WERI-Rb-1 (cell line): ENCODE measurements around the gene ZBTB24.

Experiments
- DNase-seq: peaks from one replicate; pipeline ENCODE4 v3.0.0-alpha.2; 2020
- H3K27ac ChIP-seq: fragments of 250-450 bp; sonication (Bioruptor Pico); 2 replicates; pipeline ENCODE4 v1.5.1; 2020; ENCODE audit warnings: mild to moderate bottlenecking, moderate library complexity
- H3K27me3 ChIP-seq: fragments of 250-450 bp; sonication (Bioruptor Pico); 2 replicates; pipeline ENCODE4 v1.5.1; 2021; ENCODE audit warnings: mild to moderate bottlenecking, low read depth, moderate library complexity; ENCODE audit not compliant: insufficient read depth, severe bottlenecking
- H3K36me3 ChIP-seq: fragments of 250-450 bp; sonication (Bioruptor Pico); 2 replicates; pipeline ENCODE4 v1.5.1; 2020; ENCODE audit warnings: mild to moderate bottlenecking, moderate library complexity
- H3K4me3 ChIP-seq: 2 replicates; pipeline ENCODE4 v1.5.1; 2011; ENCODE audit warnings: low read depth, mild to moderate bottlenecking, control low read depth, low read length
- H3K9me3 ChIP-seq: fragments of 250-450 bp; sonication (Bioruptor Pico); 2 replicates; pipeline ENCODE4 v1.5.1; 2021; ENCODE audit warnings: mild to moderate bottlenecking, moderate library complexity; ENCODE audit not compliant: severe bottlenecking
- CTCF ChIP-seq: IDR thresholded peaks from 2 replicates; pipeline ENCODE4 v1.5.1; 2011; ENCODE audit warnings: low read depth, mild to moderate bottlenecking, control low read depth, inconsistent platforms, low read length

The ZBTB24 gene

DNA sequence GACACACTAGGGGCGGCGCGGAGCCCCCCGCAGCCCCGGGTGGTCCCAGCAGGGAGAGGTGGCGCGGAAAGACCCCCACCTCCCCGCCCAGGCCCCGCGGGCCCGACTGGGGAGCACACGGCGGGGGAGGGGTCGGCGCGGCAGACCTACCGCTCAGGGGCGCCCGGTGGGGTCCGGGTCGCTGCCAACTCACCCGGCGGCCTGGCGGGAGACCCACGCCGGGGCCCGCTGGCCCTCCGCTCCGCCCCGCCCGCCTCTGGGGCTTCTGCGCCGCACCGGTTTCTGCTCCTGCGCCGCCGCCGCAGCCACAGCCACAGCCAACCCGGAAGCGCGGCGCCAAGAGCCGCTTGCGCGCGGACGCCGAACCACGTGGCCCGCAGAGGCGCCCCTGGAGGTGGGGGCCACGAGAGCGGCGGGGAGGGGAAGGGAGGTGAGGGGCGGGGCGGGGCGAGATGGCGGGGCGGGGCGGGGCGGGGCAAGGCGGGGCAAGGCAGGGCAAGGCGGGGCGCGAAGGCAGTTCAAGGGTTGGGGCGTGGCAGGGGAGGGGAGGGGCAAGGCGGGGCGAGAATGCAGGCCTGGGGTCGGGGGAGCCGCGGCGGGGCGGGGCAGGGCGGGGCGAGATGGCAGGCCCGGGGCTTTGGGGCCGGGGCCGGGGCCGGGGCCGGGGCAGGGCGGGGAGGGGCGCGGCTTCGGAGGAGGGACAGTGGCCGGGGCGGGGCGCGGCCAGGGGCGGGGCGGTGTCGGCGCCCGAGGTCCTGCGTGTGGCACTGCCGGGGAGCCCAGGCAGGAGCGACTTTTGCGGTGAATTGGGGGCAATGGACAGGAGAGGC lies at the start of gene ZBTB24:
Gene ZBTB24, minus strand, starts transcription at position 315 of the 830 bp plus-strand sequence. CDS start 1,193 bp downstream, outside the sequence.
- Histone ChIP-seq H3K27ac (peak within 1 kb of the TSS; percentile 92), H3K27me3 (no peaks in the 10 kb centered on the region), H3K4me3 (peak within 1 kb of the TSS; percentile 97), H3K36me3 (peaks cover 38% of the 10 kb centered on the region), H3K9me3 (no peaks in the 10 kb centered on the region)
- no peak for TF ChIP-seq CTCF
- peak; percentile 94 for DNase-seq

DNA sequence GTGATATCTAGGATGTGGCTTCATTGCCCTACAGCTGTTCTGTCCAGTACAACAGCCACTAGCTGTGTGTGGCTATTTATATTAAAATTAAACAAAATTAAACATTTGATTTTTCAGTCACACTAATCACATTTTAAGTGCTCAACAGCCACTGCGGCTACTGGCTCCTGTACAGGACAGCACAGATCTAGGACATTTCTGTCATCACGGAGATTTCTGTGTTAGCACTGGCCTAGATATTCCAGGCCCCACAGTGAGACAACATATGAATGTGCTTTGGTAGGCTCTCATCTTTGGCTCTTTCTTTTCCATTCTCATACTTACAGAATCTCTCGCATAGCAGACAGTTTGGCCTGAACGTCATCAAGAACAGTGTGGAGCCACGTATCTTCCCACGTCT lies 48.4 kb upstream of the ZBTB24 start:
- H3K9me3 ChIP-seq = no peaks in the 10 kb centered on the region
- DNase-seq = no peak
- no peak for TF ChIP-seq CTCF
- H3K36me3 ChIP-seq = no peaks in the 10 kb centered on the region
- H3K27ac ChIP-seq = no peak overlapping the region
- H3K4me3 ChIP-seq = no peak overlapping the region
- no peaks in the 10 kb centered on the region for H3K27me3 ChIP-seq

GRCh38 chr6:109527989-109528388 lies 45.0 kb upstream of the ZBTB24 start:
- no peak overlapping the region for H3K4me3 ChIP-seq
- no peaks in the 10 kb centered on the region for H3K27me3 ChIP-seq
- H3K9me3 ChIP-seq = no peaks in the 10 kb centered on the region
- peak; percentile 15 for DNase-seq
- H3K36me3 ChIP-seq = no peaks in the 10 kb centered on the region
- peak; percentile 32 for TF ChIP-seq CTCF
- H3K27ac ChIP-seq = no peak overlapping the region

- no peak overlapping the region for H3K4me3 ChIP-seq
- TF ChIP-seq CTCF = peak; percentile 58
- no peaks in the 10 kb centered on the region for H3K27me3 ChIP-seq
- H3K9me3 ChIP-seq = no peaks in the 10 kb centered on the region
- no peak overlapping the region for H3K27ac ChIP-seq
- peak; percentile 69 for DNase-seq
- H3K36me3 ChIP-seq = no peaks in the 10 kb centered on the region
Measured at GRCh38 chr6:109526905-109527628, 44.0 kb upstream of the ZBTB24 start.

DNA sequence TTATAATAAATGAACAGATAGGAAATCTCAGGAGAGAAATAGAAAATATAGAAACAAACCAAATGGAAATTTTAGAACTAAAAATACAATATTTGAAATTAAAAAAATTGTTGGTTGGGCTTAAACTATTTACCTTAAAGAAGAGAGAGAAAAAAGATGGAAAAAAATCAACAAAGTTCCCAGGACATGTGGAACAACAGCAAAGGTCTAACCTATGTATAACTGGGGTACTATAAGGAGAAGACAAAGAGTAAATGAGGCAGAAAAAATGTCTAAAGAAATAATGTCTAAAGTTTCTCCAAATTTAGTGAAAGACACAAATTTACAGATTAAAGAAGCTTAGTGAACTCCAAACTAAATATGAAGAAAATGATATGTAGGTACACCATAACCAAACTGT lies 41.1 kb upstream of the ZBTB24 start:
- Histone ChIP-seq H3K9me3 (no peaks in the 10 kb centered on the region), H3K4me3 (no peak overlapping the region), H3K36me3 (no peaks in the 10 kb centered on the region), H3K27ac (no peak overlapping the region), H3K27me3 (no peaks in the 10 kb centered on the region)
- DNase-seq = no peak
- TF ChIP-seq CTCF = no peak
